ENCODE measurements around the gene AFF3.

AFF3 gene

GRCh38 chr2:99689145-99689742, 453.1 kb downstream of the AFF3 start:
- Histone ChIP-seq H3K27ac (ENCODE audit: low read depth, low read length, poor library complexity, severe bottlenecking) (no peak overlapping the region), H4K20me1 (ENCODE audit: insufficient read depth, low read length) (no peaks in the 10 kb centered on the region), H3K27me3 (ENCODE audit: insufficient read depth, low read length) (no peaks in the 10 kb centered on the region), H3K79me2 (ENCODE audit: insufficient read depth, low read length) (no peaks in the 10 kb centered on the region), H3K9me2 (ENCODE audit: low read depth, low read length) (no peaks in the 10 kb centered on the region), H3K4me3 (ENCODE audit: low read depth, low read length, poor library complexity, severe bottlenecking) (no peak overlapping the region), H3K4me1 (ENCODE audit: insufficient read depth, low read length, severe bottlenecking) (no peaks in the 10 kb centered on the region), H3F3A (ENCODE audit: insufficient read depth, low read length) (no peaks in the 10 kb centered on the region), H2AFZ (ENCODE audit: low read length) (no peak overlapping the region), H3K36me3 (ENCODE audit: insufficient read depth, low read length) (peaks cover 24% of the 10 kb centered on the region; the same call in 1 of the 2 replicates), H3K4me2 (ENCODE audit: low read length) (no peak overlapping the region), H3K9me3 (ENCODE audit: low read length) (no peaks in the 10 kb centered on the region), H3K9ac (ENCODE audit: low read length) (no peak overlapping the region)
- no peak for TF ChIP-seq EZH2 (IDR thresholded peaks at IDR 0.05; ENCODE audit: borderline replicate concordance, low read length)
- no peak for TF ChIP-seq CTCF (IDR thresholded peaks at IDR 0.05; ENCODE audit: low read length)

- Histone ChIP-seq H3K9ac (ENCODE audit: low read length) (no peak overlapping the region), H3K4me1 (ENCODE audit: insufficient read depth, low read length, severe bottlenecking) (no peaks in the 10 kb centered on the region), H3K4me2 (ENCODE audit: low read length) (no peak overlapping the region), H2AFZ (ENCODE audit: low read length) (no peak overlapping the region), H3K27me3 (ENCODE audit: insufficient read depth, low read length) (no peaks in the 10 kb centered on the region), H3K9me3 (ENCODE audit: low read length) (no peaks in the 10 kb centered on the region), H3K79me2 (ENCODE audit: insufficient read depth, low read length) (no peaks in the 10 kb centered on the region), H4K20me1 (ENCODE audit: insufficient read depth, low read length) (no peaks in the 10 kb centered on the region), H3F3A (ENCODE audit: insufficient read depth, low read length) (no peaks in the 10 kb centered on the region), H3K9me2 (ENCODE audit: low read depth, low read length) (no peaks in the 10 kb centered on the region), H3K27ac (ENCODE audit: low read depth, low read length, poor library complexity, severe bottlenecking) (no peak overlapping the region), H3K4me3 (ENCODE audit: low read depth, low read length, poor library complexity, severe bottlenecking) (no peak overlapping the region), H3K36me3 (ENCODE audit: insufficient read depth, low read length) (peaks cover 29% of the 10 kb centered on the region; the same call in 1 of the 2 replicates)
- TF ChIP-seq EZH2 (IDR thresholded peaks at IDR 0.05; ENCODE audit: borderline replicate concordance, low read length), result no peak
- TF ChIP-seq CTCF (IDR thresholded peaks at IDR 0.05; ENCODE audit: low read length), result no peak
Observed at GRCh38 chr2:99688699-99689098, 453.7 kb downstream of the AFF3 start.

- no peaks in the 10 kb centered on the region for H3K27me3 ChIP-seq (ENCODE audit: insufficient read depth, low read length)
- no peak overlapping the region for H3K4me3 ChIP-seq (ENCODE audit: low read depth, low read length, poor library complexity, severe bottlenecking)
- H4K20me1 ChIP-seq (ENCODE audit: insufficient read depth, low read length), result no peaks in the 10 kb centered on the region
- H3K4me1 ChIP-seq (ENCODE audit: insufficient read depth, low read length, severe bottlenecking), result no peaks in the 10 kb centered on the region
- no peaks in the 10 kb centered on the region for H3K9me3 ChIP-seq (ENCODE audit: low read length)
- H3K79me2 ChIP-seq (ENCODE audit: insufficient read depth, low read length), result no peaks in the 10 kb centered on the region
- peaks cover 66% of the 10 kb centered on the region; the same call in 1 of the 2 replicates for H3K36me3 ChIP-seq (ENCODE audit: insufficient read depth, low read length)
- no peak overlapping the region for H3K9ac ChIP-seq (ENCODE audit: low read length)
- TF ChIP-seq CTCF (IDR thresholded peaks at IDR 0.05; ENCODE audit: low read length) (no peak), EZH2 (IDR thresholded peaks at IDR 0.05; ENCODE audit: borderline replicate concordance, low read length) (no peak)
- H3K4me2 ChIP-seq (ENCODE audit: low read length), result no peak overlapping the region
- H3K27ac ChIP-seq (ENCODE audit: low read depth, low read length, poor library complexity, severe bottlenecking), result no peak overlapping the region
- no peaks in the 10 kb centered on the region for H3K9me2 ChIP-seq (ENCODE audit: low read depth, low read length)
- no peaks in the 10 kb centered on the region for H3F3A ChIP-seq (ENCODE audit: insufficient read depth, low read length)
- no peak overlapping the region for H2AFZ ChIP-seq (ENCODE audit: low read length)
Observed at GRCh38 chr2:99682275-99683060, 459.9 kb downstream of the AFF3 start.

Data from OCI-LY1 (cell line).